ENCODE data around the gene LTV1. TPM values are rescaled to one million over a fixed set of nuclear protein-coding genes. Genes with fewer than 3 reads are reported as not detected.

The LTV1 gene
- total RNA-seq, 6 experiments from 2014 or later: 5.7 to 15.1 (median 11.0) TPM

- DNase-seq: no peak
- no peak for TF ChIP-seq CTCF (IDR thresholded peaks at IDR 0.05)
- no peak for TF ChIP-seq POLR2A (IDR thresholded peaks at IDR 0.05)
- Histone ChIP-seq H3K4me3 (no peak overlapping the region), H3K4me1 (no peaks in the 10 kb centered on the region), H3K36me3 (no peaks in the 10 kb centered on the region), H3K27me3 (no peaks in the 10 kb centered on the region), H3K27ac (no peak overlapping the region), H3K9me3 (peaks cover 0 to under 1% (median 0%) of the 10 kb centered on the region in 4 donors)
- no CpG with 5 or more reads among the region's 1 CpG for WGBS (ENCODE audit: insufficient coverage, low coverage, low lambda C conversion rate, missing lambda C conversion rate)
- no peak for ATAC-seq
- intact Hi-C loops (cut with DNase I): no loop called here
These were observed 69.5 kb downstream of the LTV1 start for GRCh38 chr6:143912671-143913070.

Small RNA genes lying within 50 kb of the gene (small RNA-seq; reads per million reads assigned to genes)
- 0 reads per million in 2 experiments for gene ZC2HC1B

Other genes with a start within 250 kb of the LTV1 start
- gene PHACTR2, start 165.4 kb upstream of the LTV1 start, total RNA-seq: 10 to 100 TPM; 14.0 to 62.7 (median 20.9) TPM
- gene ZC2HC1B, start 21.1 kb downstream of the LTV1 start, total RNA-seq: not detected
- gene PLAGL1, start 164.9 kb downstream of the LTV1 start, total RNA-seq: 1 to 10 TPM in 5 of 6 experiments, under 1 TPM in 1; 0.74 to 3.2 (median 1.6) TPM

Data from right lobe of liver (tissue), 6 donors.